Measurements from ENCODE around the gene COG8. TPM values are rescaled to one million over a fixed set of nuclear protein-coding genes. Genes with fewer than 3 reads are reported as not detected.

Gene COG8
- total RNA-seq, 1 donor from 2014 or later = 32.4 TPM

GRCh38 chr16:69309316-69309715 lies 30.0 kb downstream of the COG8 start:
- Histone ChIP-seq H3K27me3 (ENCODE audit: insufficient read depth, low read length) (no peaks in the 10 kb centered on the region), H3K79me2 (ENCODE audit: insufficient read depth, low read length) (peaks cover 31% of the 10 kb centered on the region), H3K9ac (ENCODE audit: low read length) (no peak overlapping the region), H3K4me1 (ENCODE audit: insufficient read depth, low read length) (peaks cover 15% of the 10 kb centered on the region), H2AFZ (ENCODE audit: low read depth, low read length) (no peak overlapping the region), H3K36me3 (ENCODE audit: insufficient read depth, low read length) (peaks cover 3% of the 10 kb centered on the region), H3K9me3 (ENCODE audit: insufficient read depth, low read depth, low read length) (no peaks in the 10 kb centered on the region), H3K4me3 (ENCODE audit: insufficient read depth, low read depth, low read length) (no peak overlapping the region), H3K27ac (ENCODE audit: low read depth, low read length) (no peak overlapping the region), H4K20me1 (ENCODE audit: insufficient read depth, low read length) (peaks cover 21% of the 10 kb centered on the region), H3K4me2 (ENCODE audit: low read length) (no peak overlapping the region)
- no peaks in the 10 kb centered on the region for H3K4me1 Mint-ChIP-seq (ENCODE audit: low read depth, unreplicated experiment)
- H3K36me3 Mint-ChIP-seq (ENCODE audit: low read depth, unreplicated experiment) = peaks cover 2% of the 10 kb centered on the region
- DNase-seq (ENCODE audit: low read depth) = no peak
- no peak for FAIRE-seq
- no peaks in the 10 kb centered on the region for H3K9me3 Mint-ChIP-seq (ENCODE audit: unreplicated experiment)
- TF ChIP-seq EZH2 (IDR thresholded peaks at IDR 0.05; ENCODE audit: insufficient read depth, low read length) (no peak), CTCF (IDR thresholded peaks at IDR 0.05; ENCODE audit: insufficient read depth, low read depth, low read length) (no peak)
- H3K27ac Mint-ChIP-seq (ENCODE audit: unreplicated experiment) = no peak overlapping the region
- H3K27me3 Mint-ChIP-seq (ENCODE audit: low read depth, unreplicated experiment) = no peaks in the 10 kb centered on the region
- H3K4me3 Mint-ChIP-seq (ENCODE audit: unreplicated experiment) = no peak overlapping the region

- FAIRE-seq (no peak), DNase-seq (ENCODE audit: low read depth) (no peak)
- Histone ChIP-seq H3K27ac (ENCODE audit: low read depth, low read length) (no peak overlapping the region), H3K9ac (ENCODE audit: low read length) (no peak overlapping the region), H3K4me3 (ENCODE audit: insufficient read depth, low read depth, low read length) (no peak overlapping the region), H2AFZ (ENCODE audit: low read depth, low read length) (no peak overlapping the region), H3K4me2 (ENCODE audit: low read length) (no peak overlapping the region), H4K20me1 (ENCODE audit: insufficient read depth, low read length) (peaks cover 11% of the 10 kb centered on the region), H3K79me2 (ENCODE audit: insufficient read depth, low read length) (peaks cover 16% of the 10 kb centered on the region), H3K9me3 (ENCODE audit: insufficient read depth, low read depth, low read length) (no peaks in the 10 kb centered on the region), H3K27me3 (ENCODE audit: insufficient read depth, low read length) (no peaks in the 10 kb centered on the region), H3K36me3 (ENCODE audit: insufficient read depth, low read length) (peaks cover 6% of the 10 kb centered on the region), H3K4me1 (ENCODE audit: insufficient read depth, low read length) (peaks cover 12% of the 10 kb centered on the region)
- no peak overlapping the region for H3K4me3 Mint-ChIP-seq (ENCODE audit: unreplicated experiment)
- H3K4me1 Mint-ChIP-seq (ENCODE audit: low read depth, unreplicated experiment) = no peaks in the 10 kb centered on the region
- H3K27ac Mint-ChIP-seq (ENCODE audit: unreplicated experiment) = no peak overlapping the region
- no peaks in the 10 kb centered on the region for H3K27me3 Mint-ChIP-seq (ENCODE audit: low read depth, unreplicated experiment)
- H3K9me3 Mint-ChIP-seq (ENCODE audit: unreplicated experiment) = no peaks in the 10 kb centered on the region
- peaks cover 2% of the 10 kb centered on the region for H3K36me3 Mint-ChIP-seq (ENCODE audit: low read depth, unreplicated experiment)
- no peak for TF ChIP-seq EZH2 (IDR thresholded peaks at IDR 0.05; ENCODE audit: insufficient read depth, low read length)
- TF ChIP-seq CTCF (IDR thresholded peaks at IDR 0.05; ENCODE audit: insufficient read depth, low read depth, low read length) = no peak
Observed at GRCh38 chr16:69307856-69308255, 31.5 kb downstream of the COG8 start.

GRCh38 chr16:69307091-69307490 lies 32.3 kb downstream of the COG8 start:
- Mint-ChIP-seq H3K36me3 (ENCODE audit: low read depth, unreplicated experiment) (peaks cover 4% of the 10 kb centered on the region), H3K4me3 (ENCODE audit: unreplicated experiment) (no peak overlapping the region), H3K27me3 (ENCODE audit: low read depth, unreplicated experiment) (no peaks in the 10 kb centered on the region), H3K27ac (ENCODE audit: unreplicated experiment) (no peak overlapping the region), H3K4me1 (ENCODE audit: low read depth, unreplicated experiment) (no peaks in the 10 kb centered on the region), H3K9me3 (ENCODE audit: unreplicated experiment) (no peaks in the 10 kb centered on the region)
- DNase-seq (ENCODE audit: low read depth) = no peak
- Histone ChIP-seq H3K27ac (ENCODE audit: low read depth, low read length) (no peak overlapping the region), H3K4me3 (ENCODE audit: insufficient read depth, low read depth, low read length) (no peak overlapping the region), H3K79me2 (ENCODE audit: insufficient read depth, low read length) (peaks cover 9% of the 10 kb centered on the region), H3K36me3 (ENCODE audit: insufficient read depth, low read length) (peaks cover 6% of the 10 kb centered on the region), H4K20me1 (ENCODE audit: insufficient read depth, low read length) (peaks cover 8% of the 10 kb centered on the region), H3K9ac (ENCODE audit: low read length) (no peak overlapping the region), H3K27me3 (ENCODE audit: insufficient read depth, low read length) (no peaks in the 10 kb centered on the region), H3K9me3 (ENCODE audit: insufficient read depth, low read depth, low read length) (no peaks in the 10 kb centered on the region), H3K4me1 (ENCODE audit: insufficient read depth, low read length) (peaks cover 9% of the 10 kb centered on the region), H3K4me2 (ENCODE audit: low read length) (no peak overlapping the region), H2AFZ (ENCODE audit: low read depth, low read length) (no peak overlapping the region)
- TF ChIP-seq CTCF (IDR thresholded peaks at IDR 0.05; ENCODE audit: insufficient read depth, low read depth, low read length) = no peak
- TF ChIP-seq EZH2 (IDR thresholded peaks at IDR 0.05; ENCODE audit: insufficient read depth, low read length) = no peak
- no peak for FAIRE-seq

Measured in astrocyte (in vitro differentiated cells and primary cell).